ENCODE results near the gene DMD.
"Not testable (repeated sequence)": the region's sequence is repeated elsewhere in the genome, so short reads cannot be mapped to it uniquely, and the experiment has no call there.

The DMD gene

GRCh38 chrX:32268207-32268606, 943.1 kb downstream of the DMD start:
- no peak for DNase-seq (ENCODE audit: low spot score)

GRCh38 chrX:32267796-32268195, 943.6 kb downstream of the DMD start:
- DNase-seq (ENCODE audit: low spot score), result no peak

GRCh38 chrX:32246675-32247074, 964.7 kb downstream of the DMD start:
- DNase-seq (ENCODE audit: low spot score), result not testable (repeated sequence)

- DNase-seq (ENCODE audit: low spot score), result no peak
These were observed 1015.7 kb downstream of the DMD start for GRCh38 chrX:32195611-32196010.

- DNase-seq (ENCODE audit: low spot score), result no peak
These were observed 1020.0 kb downstream of the DMD start for GRCh38 chrX:32191316-32191715.

- no peak for DNase-seq (ENCODE audit: low spot score)
These were observed 1026.2 kb downstream of the DMD start for GRCh38 chrX:32185160-32185559.

- DNase-seq (ENCODE audit: low spot score), result no peak
These were observed 1028.3 kb downstream of the DMD start for GRCh38 chrX:32183066-32183465.

GRCh38 chrX:32176510-32176909, 1034.8 kb downstream of the DMD start:
- DNase-seq (ENCODE audit: low spot score), result no peak

GRCh38 chrX:32170481-32170880, 1040.9 kb downstream of the DMD start:
- no peak for DNase-seq (ENCODE audit: low spot score)

- DNase-seq (ENCODE audit: low spot score), result no peak
These were observed 1056.2 kb downstream of the DMD start for GRCh38 chrX:32155044-32155638.

- no peak for DNase-seq (ENCODE audit: low spot score)
These were observed 1057.8 kb downstream of the DMD start for GRCh38 chrX:32153585-32153984.

- DNase-seq (ENCODE audit: low spot score), result no peak
These were observed 1061.2 kb downstream of the DMD start for GRCh38 chrX:32150141-32150540.

GRCh38 chrX:32141841-32142240, 1069.5 kb downstream of the DMD start:
- no peak for DNase-seq (ENCODE audit: low spot score)

- no peak for DNase-seq (ENCODE audit: low spot score)
These were observed 1071.9 kb downstream of the DMD start for GRCh38 chrX:32139476-32139875.

GRCh38 chrX:32137525-32137924, 1073.8 kb downstream of the DMD start:
- peak; percentile 1 for DNase-seq (ENCODE audit: low spot score)

GRCh38 chrX:32126997-32127396, 1084.4 kb downstream of the DMD start:
- no peak for DNase-seq (ENCODE audit: low spot score)

GRCh38 chrX:32118832-32119231, 1092.5 kb downstream of the DMD start:
- DNase-seq (ENCODE audit: low spot score), result no peak

- DNase-seq (ENCODE audit: low spot score), result no peak
These were observed 1095.3 kb downstream of the DMD start for GRCh38 chrX:32116047-32116446.

- DNase-seq (ENCODE audit: low spot score), result no peak
These were observed 1123.7 kb downstream of the DMD start for GRCh38 chrX:32087663-32088062.

- no peak for DNase-seq (ENCODE audit: low spot score)
These were observed 1126.6 kb downstream of the DMD start for GRCh38 chrX:32084757-32085156.

GRCh38 chrX:32048285-32048684, 1163.1 kb downstream of the DMD start:
- no peak for DNase-seq (ENCODE audit: low spot score)

GRCh38 chrX:32045149-32045548, 1166.2 kb downstream of the DMD start:
- DNase-seq (ENCODE audit: low spot score), result no peak

- no peak for DNase-seq (ENCODE audit: low spot score)
These were observed 1170.2 kb downstream of the DMD start for GRCh38 chrX:32041181-32041580.

GRCh38 chrX:32026772-32027171, 1184.6 kb downstream of the DMD start:
- no peak for DNase-seq (ENCODE audit: low spot score)

GRCh38 chrX:32024072-32024471, 1187.3 kb downstream of the DMD start:
- no peak for DNase-seq (ENCODE audit: low spot score)

Data from LoVo (cell line).